Measurements from ENCODE around the gene DDX10.

The DDX10 gene

GRCh38 chr11:108662700-108663099 is 2.2 kb upstream of the DDX10 start:
- no peak for DNase-seq

- no peak for DNase-seq
Observed at GRCh38 chr11:108663154-108663877, 1.6 kb upstream of the DDX10 start.

DNA sequence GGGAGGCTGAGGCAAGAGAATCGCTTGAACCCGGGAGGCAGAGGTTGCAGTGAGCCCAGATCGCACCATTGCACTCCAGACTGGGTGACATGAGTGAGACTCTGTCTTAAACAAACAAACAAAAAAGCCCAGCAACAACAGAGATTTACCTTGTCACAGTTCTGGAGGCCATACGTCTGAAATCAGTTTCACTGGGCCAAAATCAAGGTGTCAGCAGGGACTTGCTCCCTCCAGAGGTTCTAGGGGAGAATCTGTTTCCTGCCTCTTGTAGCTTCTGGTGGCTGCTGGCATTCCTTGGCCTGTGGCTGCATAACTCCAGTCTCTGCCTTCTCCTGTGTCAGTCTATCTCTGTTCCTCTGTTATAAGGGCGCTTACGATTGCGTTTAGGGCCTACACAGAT is 1.5 kb downstream of the DDX10 start:
- peak; percentile 28 for DNase-seq

GRCh38 chr11:108669286-108669685 is 4.4 kb downstream of the DDX10 start:
- no peak for DNase-seq

DNA sequence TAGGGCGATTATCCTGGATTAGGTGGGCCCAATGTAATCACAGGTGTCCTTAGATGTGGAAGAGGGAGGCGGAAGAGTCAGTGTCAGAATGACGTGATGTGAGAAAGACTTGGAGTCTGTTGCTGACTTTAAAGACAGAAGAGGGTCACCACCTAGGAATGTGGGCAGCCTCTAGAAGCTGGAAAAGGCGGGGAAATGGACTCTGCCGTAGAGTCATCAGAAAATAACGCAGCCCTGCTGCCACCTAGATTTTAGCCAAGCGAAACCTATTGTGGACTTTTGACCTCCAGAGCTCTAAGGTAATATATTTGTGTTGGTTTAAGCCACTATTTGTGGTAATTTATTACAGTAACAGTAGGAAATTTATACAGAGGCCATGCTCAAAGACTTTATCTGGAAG is 4.8 kb downstream of the DDX10 start:
- DNase-seq = no peak

GRCh38 chr11:108670451-108670850 is 5.6 kb downstream of the DDX10 start:
- no peak for DNase-seq

- peak; percentile 53 for DNase-seq
Observed at GRCh38 chr11:108672113-108672512, 7.2 kb downstream of the DDX10 start.

DNA sequence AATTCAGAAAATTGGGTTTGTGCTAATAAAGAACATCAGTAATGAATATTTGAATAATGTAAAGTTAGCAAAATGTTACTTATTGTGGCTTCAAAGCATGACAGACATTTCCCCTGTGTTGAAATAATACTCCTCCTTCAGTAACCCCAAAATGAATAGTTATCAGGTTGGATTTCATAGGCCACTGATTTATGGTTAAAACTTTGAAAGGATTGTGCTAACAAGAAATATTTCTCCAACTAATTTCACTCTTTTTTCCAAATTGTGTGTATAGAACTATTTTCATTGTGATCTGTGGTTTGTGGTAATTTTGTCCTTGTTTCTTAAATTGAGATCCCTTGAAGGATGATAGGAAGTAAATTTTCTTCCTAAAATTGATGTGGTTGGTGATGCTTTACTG is 7.9 kb downstream of the DDX10 start:
- DNase-seq = no peak

DNA sequence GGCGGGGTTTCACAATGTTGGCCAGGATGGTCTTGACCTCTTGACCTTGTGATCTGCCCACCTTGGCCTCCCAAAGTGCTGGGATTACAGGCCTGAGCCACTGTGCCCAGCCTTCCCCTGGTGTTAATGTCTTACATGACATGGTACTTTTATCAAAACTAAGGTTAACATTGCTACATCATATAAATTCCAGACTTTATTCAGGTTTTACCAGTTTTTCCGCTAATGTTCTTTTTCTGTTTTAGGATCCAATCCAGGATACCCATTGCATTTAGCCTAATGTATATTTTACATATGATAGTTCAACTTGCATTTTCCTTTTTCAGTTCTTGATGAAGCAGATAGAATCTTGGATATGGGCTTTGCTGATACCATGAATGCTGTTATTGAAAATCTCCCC is 14.2 kb downstream of the DDX10 start:
- no peak for DNase-seq

DNA sequence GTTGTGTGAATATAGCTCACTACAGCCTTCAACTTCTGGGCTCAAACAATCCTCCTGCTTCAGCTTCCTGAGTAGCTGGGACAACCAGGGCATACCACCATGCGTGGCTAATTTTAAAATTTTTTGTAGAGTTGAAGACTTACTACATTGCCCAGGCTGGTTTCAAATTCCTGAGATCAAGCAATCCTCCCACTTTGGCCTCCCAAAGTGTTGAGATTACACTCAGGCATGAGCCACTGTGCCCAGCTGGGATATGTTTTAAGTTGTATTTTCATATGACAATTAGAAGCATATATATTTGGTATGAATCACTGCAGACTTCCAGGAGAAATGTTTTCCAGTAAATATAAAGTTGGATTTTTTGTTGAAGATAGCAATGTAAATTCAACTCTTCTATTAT is 15.4 kb downstream of the DDX10 start:
- DNase-seq = peak; percentile 23

DNA sequence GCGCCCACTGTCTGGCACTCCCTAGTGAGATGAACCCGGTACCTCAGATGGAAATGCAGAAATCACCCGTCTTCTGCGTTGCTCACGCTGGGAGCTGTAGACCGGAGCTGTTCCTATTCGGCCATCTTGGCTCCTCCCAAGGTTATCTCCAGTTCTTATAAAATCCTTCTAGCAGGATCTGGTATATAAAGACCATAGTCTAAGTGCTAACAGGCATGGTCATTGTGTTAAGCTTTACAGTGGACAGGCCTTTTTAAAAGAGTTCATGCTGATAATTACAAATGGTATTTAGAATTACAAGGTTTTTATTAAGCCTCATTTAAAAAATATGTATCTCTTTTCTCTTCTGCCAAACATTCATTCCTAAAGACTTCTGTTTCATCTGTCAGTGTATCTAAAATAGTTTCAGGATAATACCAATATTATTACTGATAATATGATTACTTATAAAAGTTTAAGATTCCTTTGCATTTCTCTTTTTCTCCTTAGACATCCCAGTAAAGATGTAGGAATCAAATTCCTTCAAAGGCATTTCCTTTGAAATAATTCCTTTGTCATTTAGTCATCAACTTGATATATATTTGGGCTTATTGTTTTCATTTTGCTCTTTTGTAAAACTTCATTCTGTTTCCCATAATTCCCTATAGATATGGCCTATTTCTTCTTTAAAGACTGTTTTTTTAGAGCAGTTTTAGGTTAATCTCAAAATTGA is 20.7 kb downstream of the DDX10 start:
- DNase-seq = peak; percentile 44

- peak; percentile 76 for DNase-seq
Observed at GRCh38 chr11:108693852-108694251, 29.0 kb downstream of the DDX10 start.

GRCh38 chr11:108694846-108695245 is 30.0 kb downstream of the DDX10 start:
- DNase-seq = peak; percentile 32

DNA sequence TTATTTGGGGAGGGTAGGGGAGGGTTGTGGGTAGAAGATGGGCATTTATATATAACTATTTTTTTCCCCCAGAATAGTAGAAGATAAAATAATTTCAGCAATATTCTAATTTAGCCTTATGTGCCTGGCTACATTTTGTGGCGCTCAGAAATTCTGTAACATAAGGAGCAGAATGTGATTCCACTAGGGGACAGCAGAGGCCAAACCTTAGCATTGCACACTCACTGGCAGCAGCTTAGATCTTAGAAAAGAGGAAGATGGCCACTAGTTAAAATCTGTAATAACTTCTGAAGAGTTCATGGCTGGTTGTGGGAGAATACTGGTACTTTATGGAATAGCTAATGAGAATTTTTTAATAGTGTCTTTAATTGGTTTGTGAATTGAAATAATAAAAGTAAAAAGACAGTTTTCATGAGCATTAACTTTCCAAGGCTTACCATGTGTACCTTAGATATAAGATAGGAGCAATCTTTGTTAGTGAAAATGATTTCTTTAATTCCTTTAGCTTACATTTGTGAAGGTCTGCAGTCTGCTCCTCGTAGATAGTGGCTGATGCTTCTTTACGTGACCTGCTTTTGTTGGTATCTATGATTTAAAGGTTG is 33.1 kb downstream of the DDX10 start:
- DNase-seq = peak; percentile 71

DNA sequence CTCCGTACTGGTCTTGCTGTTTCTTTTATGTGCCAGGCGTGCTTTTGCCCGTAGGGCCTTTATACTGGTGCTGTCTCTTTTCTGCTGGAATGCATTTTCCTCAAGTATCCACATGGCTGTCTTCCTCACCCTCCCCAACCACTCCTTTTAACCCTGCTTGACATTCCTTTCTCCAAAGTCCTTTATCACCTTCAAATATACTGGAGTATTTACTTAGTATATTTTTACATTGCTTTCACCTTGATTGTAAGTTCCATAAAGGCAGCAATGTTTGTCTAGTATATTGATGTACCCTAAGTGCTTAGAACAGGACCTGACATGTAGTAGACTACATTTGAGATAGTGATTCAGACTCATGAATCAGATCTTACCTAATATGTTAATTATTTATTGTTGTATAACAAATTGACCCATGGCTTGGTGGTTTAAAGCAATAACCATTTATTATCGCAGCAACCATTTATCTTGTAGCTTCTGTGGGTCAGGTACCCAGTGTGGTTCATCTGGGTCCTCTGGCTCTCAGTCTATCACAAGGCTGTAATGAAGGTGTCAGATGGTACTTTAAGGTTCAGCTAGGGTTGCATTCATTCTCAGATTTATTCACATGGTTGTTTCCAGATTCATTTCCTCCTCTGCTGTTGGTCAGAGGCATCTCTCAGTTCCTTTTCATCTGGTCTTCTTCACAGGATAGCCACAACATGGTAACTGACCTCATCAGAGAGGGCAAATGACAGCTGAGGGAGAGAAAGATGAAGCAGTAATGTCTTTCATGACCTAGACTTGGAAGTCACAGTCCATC is 34.2 kb downstream of the DDX10 start:
- DNase-seq = no peak

DNA sequence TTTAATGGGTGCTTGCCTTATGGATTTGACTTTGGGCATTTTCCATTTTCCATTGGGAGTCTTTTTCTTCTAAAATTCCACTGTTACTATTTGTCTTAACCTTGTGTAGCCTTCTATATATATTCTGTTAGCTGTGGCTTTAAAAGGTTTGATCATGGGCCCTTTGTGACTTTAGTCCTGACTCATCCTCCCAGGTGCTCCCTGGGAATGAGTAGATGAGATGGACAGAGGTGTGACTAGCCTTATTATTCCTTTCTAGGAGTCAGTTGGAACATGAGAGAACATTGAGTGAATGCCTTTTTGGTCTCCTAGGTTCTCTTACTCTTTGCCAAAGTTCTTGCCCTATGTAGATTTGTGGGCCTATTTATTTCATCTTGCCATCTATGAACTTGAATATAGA is 39.0 kb downstream of the DDX10 start:
- DNase-seq = no peak

GRCh38 chr11:108705061-108705460 is 40.2 kb downstream of the DDX10 start:
- no peak for DNase-seq

DNA sequence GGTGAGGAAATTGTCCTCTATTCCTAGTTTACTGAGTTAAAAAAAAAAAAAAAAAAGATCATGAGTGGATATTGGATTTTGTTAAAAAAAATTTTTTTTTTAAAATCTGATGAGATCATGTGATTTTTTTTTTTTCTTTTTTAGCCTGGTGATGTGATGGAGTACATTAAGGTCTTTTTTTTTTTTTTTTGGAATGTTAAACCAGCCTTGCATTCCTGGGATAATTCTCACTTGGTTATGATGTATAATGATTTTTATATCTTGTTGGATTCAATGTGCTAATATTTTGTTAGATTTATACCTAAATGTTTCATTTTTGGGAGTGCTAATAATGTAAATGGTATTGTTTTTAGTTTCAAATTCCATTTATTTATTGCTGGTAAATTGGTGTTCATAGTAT is 43.3 kb downstream of the DDX10 start:
- DNase-seq = no peak

GRCh38 chr11:108709741-108710140 is 44.9 kb downstream of the DDX10 start:
- no peak for DNase-seq

DNA sequence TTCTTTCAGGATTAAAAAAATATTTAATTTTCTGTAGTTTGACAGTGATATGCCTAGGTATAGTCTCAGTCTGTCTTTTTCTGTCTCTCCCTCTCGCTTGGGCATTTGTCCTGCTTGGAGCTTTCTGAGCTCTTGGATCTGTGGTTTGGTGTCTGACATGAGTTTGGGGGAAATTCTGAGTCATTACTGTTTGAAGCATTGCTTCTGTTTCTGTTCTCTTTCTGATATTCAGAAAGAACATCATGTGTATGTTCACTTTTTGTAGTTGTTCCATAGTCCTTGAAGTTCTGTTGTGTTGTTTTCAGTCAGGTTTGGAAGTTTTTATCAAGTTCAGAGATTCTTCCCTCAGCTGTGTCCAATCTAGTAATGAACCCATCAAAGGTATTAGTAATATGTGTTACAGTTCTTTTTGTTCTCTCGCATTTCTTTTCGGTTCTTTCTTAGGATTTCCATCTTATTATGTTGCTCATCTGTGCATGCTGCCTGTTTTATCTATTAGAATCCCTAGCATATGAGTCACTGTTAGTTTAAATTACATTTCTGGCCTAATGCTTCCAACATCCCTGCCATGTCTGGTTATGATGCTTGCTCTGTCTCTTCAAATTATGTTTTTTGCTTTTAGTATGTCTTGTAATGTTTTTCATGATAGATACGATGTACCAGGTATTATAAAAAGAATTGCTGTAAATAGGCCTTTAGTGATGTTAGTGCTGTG is 48.4 kb downstream of the DDX10 start:
- DNase-seq = peak; percentile 41

DNA sequence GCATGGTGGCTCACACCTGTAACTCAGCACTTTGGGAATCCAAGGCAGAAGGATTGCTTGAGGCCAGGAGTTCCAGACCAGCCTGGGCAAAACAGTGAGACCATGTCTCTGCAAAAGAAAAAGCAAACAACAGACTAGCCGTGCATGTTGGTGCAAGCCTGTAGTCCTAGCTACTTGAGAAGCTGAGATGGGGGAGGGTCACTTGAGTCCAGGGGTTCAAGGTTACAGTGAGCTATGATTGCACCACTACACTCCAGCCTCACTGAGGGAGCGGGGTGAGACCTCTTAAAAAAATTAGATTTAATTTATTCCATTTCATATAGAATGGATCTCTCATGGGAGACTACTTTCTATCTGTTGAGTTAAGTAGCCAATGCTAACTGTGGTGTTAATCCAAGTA is 50.4 kb downstream of the DDX10 start:
- DNase-seq = no peak

DNA sequence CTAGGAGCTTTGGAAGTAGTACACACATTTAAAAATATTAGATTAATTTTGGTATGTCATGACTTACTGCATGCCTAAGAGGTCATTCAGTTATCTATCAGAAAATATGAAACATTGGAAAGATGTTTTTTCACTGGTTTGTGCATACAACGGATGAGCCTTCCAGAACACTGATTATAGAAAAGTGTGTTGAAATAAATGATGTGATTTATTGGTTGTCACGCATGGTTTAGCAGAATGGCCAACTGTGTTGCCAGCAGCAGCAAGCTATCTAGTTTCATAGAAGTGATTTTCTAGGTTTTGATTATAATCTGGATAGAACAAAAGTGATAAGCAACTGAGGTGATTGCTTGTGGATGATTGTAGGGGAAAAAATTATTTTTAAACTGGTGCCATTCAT is 53.6 kb downstream of the DDX10 start:
- DNase-seq = no peak

Measured in EL (cell line).